Smooth muscle cell (in vitro differentiated cells): ENCODE measurements around the gene ZNRD2. TPM values are rescaled to one million over a fixed set of nuclear protein-coding genes. Genes with fewer than 3 reads are reported as not detected.

Source experiments
- DNase-seq: peaks from one replicate; lab custom pipeline; 2025; ENCODE audit not compliant: unreplicated experiment; lab: John Stamatoyannopoulos, UW
- H2AFZ ChIP-seq: fragments of 200-600 bp; sonication (generic); 2 replicates; pipeline ENCODE4 v1.6.0; 2016; ENCODE audit warnings: antibody characterized with exemption, low read depth, mild to moderate bottlenecking
- H3F3A ChIP-seq: fragments of 200-600 bp; sonication (generic); 2 replicates; pipeline ENCODE4 v1.6.0; 2017; ENCODE audit warnings: antibody characterized with exemption, low read depth
- H3K27ac ChIP-seq: fragments of 200-600 bp; sonication (generic); 2 replicates; pipeline ENCODE4 v1.5.1; 2016; ENCODE audit warnings: low read depth, mild to moderate bottlenecking
- H3K27me3 ChIP-seq: fragments of 200-600 bp; sonication (generic); 2 replicates; pipeline ENCODE4 v1.6.1; 2016; ENCODE audit warnings: low read depth, mild to moderate bottlenecking
- H3K36me3 ChIP-seq: fragments of 200-600 bp; sonication (generic); 2 replicates; pipeline ENCODE4 v1.5.1; 2016; ENCODE audit warnings: low read depth
- H3K4me1 ChIP-seq: fragments of 200-600 bp; sonication (generic); 2 replicates; pipeline ENCODE4 v1.5.1; 2016; ENCODE audit warnings: low read depth
- H3K4me2 ChIP-seq: fragments of 200-600 bp; sonication (generic); 2 replicates; pipeline ENCODE4 v1.6.0; 2016; ENCODE audit warnings: mild to moderate bottlenecking
- H3K4me3 ChIP-seq: fragments of 200-600 bp; sonication (generic); 2 replicates; pipeline ENCODE4 v1.5.1; 2016; ENCODE audit warnings: mild to moderate bottlenecking
- H3K79me2 ChIP-seq: fragments of 200-600 bp; sonication (generic); 2 replicates; pipeline ENCODE4 v1.6.0; 2016; ENCODE audit warnings: low read depth, mild to moderate bottlenecking
- H3K9ac ChIP-seq: fragments of 200-600 bp; sonication (generic); 2 replicates; pipeline ENCODE4 v1.6.0; 2016; ENCODE audit warnings: low read depth
- H3K9me3 ChIP-seq: fragments of 200-600 bp; sonication (generic); replicated peaks from 2 replicates; pipeline ENCODE4 v1.5.1; 2016; ENCODE audit warnings: low read depth
- H4K20me1 ChIP-seq: fragments of 200-600 bp; sonication (generic); 2 replicates; pipeline ENCODE4 v1.6.0; 2016; ENCODE audit warnings: low read depth
- CTCF ChIP-seq: fragments of 200-600 bp; sonication (generic); IDR thresholded peaks from 2 replicates; pipeline ENCODE4 v1.5.1; 2017; ENCODE audit warnings: borderline replicate concordance, mild to moderate bottlenecking, antibody characterized with exemption; ENCODE audit not compliant: insufficient read depth, poor library complexity, severe bottlenecking
- WGBS: methylation state at CpG from one replicate; pipeline ENCODE4 v1.1.7; 2016; ENCODE audit warnings: low lambda C conversion rate; 5-methylcytosine and 5-hydroxymethylcytosine counted together
- polyA plus RNA-seq: library from polyadenylated mRNA; unstranded; fragments of >200 nt; fragmentation: Nextera tagmentation; extraction: Ambion mirVana; gene quantifications from 2 replicates; pipeline ENCODE4 v1.2.1, GENCODE V29; 2016
- total RNA-seq: library from RNA; depleted of rRNA; stranded (reverse); fragments of >200 nt; gene quantifications from 2 replicates; pipeline ENCODE4 v1.2.3, GENCODE V29; 2014

Gene ZNRD2
- total and polyA plus RNA-seq, 2 experiments from 2014 or later: 55.5 to 105 TPM

- Histone ChIP-seq H3K27ac (peak overlapping the region; percentile 89), H3K79me2 (peaks cover 52% of the 10 kb centered on the region), H3K9ac (peak overlapping the region; percentile 92), H2AFZ (no peak overlapping the region), H3K36me3 (no peaks in the 10 kb centered on the region), H3K4me2 (peak overlapping the region; percentile 87), H3K4me1 (peaks cover 27% of the 10 kb centered on the region), H3F3A (peaks cover 12% of the 10 kb centered on the region), H4K20me1 (peaks cover 16% of the 10 kb centered on the region), H3K9me3 (no peaks in the 10 kb centered on the region), H3K27me3 (no peaks in the 10 kb centered on the region), H3K4me3 (peak overlapping the region; percentile 90)
- WGBS: 20% methylated on average over 28 of the region's 28 CpGs
- TF ChIP-seq CTCF: no peak
- DNase-seq: no peak
These were observed 909 bp upstream of the ZNRD2 start for GRCh38 chr11:65569164-65569972.

GRCh38 chr11:65571420-65571819 lies 1.1 kb downstream of the ZNRD2 start:
- Histone ChIP-seq H3K79me2 (peaks cover 52% of the 10 kb centered on the region), H3K9ac (peak overlapping the region; percentile 92)

GRCh38 chr11:65571940-65572339 lies 1.7 kb downstream of the ZNRD2 start:
- WGBS: 14% methylated on average over 6 of the region's 11 CpGs
- peak overlapping the region; percentile 90 for H3K4me3 ChIP-seq
- H2AFZ ChIP-seq: no peak overlapping the region
- peak; percentile 33 for TF ChIP-seq CTCF
- H4K20me1 ChIP-seq: peaks cover 16% of the 10 kb centered on the region
- peak overlapping the region; percentile 87 for H3K4me2 ChIP-seq
- H3F3A ChIP-seq: peaks cover 24% of the 10 kb centered on the region
- H3K79me2 ChIP-seq: peaks cover 47% of the 10 kb centered on the region
- peak overlapping the region; percentile 89 for H3K27ac ChIP-seq
- DNase-seq: no peak
- H3K4me1 ChIP-seq: peaks cover 33% of the 10 kb centered on the region
- no peaks in the 10 kb centered on the region for H3K27me3 ChIP-seq
- no peaks in the 10 kb centered on the region for H3K36me3 ChIP-seq
- peak overlapping the region; percentile 42 for H3K9ac ChIP-seq
- no peaks in the 10 kb centered on the region for H3K9me3 ChIP-seq

More at GRCh38 chr11:65571420-65571819, 1.1 kb downstream of the ZNRD2 start:
- Histone ChIP-seq H3K4me2 (peak overlapping the region; percentile 87), H2AFZ (no peak overlapping the region), H3F3A (peaks cover 23% of the 10 kb centered on the region), H3K27me3 (no peaks in the 10 kb centered on the region), H3K4me1 (peaks cover 32% of the 10 kb centered on the region), H3K9me3 (no peaks in the 10 kb centered on the region), H3K4me3 (peak overlapping the region; percentile 90), H4K20me1 (peaks cover 16% of the 10 kb centered on the region), H3K36me3 (no peaks in the 10 kb centered on the region), H3K27ac (peak overlapping the region; percentile 89)
- 91% methylated on average over 9 of the region's 9 CpGs for WGBS
- TF ChIP-seq CTCF: no peak
- no peak for DNase-seq
